ENCODE measurements around the gene CUBN. TPM values are rescaled to one million over a fixed set of nuclear protein-coding genes. Genes with fewer than 3 reads are reported as not detected.

CUBN gene
- total RNA-seq, 3 donors from 2014 or later (not counting 1 experiment from before 2014, with no cell fraction given): 4.7 to 5.6 (median 5.1) TPM

DNA sequence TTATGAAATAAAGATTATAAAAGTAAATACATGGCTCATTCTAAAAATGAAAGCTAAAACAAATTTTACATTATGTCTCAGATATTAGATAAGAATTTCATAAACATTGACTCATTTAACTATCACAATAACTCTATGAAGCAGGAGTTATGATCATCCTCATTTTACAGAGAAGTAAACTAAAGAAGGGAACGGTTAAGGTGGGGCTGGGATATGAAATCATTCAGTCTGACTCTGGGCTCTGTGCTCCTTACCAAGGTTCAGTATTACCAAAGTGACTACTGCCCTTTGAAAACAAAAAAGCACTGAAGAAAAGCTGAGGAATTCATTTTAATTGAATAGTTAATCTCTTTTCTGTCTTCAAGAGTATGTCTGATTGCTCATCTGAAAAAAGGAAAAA lies 22.1 kb upstream of the CUBN start:
- no peaks in the 10 kb centered on the region for H3K36me3 Mint-ChIP-seq
- no peaks in the 10 kb centered on the region for H3K27me3 Mint-ChIP-seq (ENCODE audit: low read depth in 2 of 2)
- TF ChIP-seq, protein P1, sequence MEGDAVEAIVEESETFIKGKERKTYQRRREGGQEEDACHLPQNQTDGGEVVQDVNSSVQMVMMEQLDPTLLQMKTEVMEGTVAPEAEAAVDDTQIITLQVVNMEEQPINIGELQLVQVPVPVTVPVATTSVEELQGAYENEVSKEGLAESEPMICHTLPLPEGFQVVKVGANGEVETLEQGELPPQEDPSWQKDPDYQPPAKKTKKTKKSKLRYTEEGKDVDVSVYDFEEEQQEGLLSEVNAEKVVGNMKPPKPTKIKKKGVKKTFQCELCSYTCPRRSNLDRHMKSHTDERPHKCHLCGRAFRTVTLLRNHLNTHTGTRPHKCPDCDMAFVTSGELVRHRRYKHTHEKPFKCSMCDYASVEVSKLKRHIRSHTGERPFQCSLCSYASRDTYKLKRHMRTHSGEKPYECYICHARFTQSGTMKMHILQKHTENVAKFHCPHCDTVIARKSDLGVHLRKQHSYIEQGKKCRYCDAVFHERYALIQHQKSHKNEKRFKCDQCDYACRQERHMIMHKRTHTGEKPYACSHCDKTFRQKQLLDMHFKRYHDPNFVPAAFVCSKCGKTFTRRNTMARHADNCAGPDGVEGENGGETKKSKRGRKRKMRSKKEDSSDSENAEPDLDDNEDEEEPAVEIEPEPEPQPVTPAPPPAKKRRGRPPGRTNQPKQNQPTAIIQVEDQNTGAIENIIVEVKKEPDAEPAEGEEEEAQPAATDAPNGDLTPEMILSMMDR (IDR thresholded peaks at IDR 0.05): no peak
- Histone ChIP-seq H3K36me3 (ENCODE audit: control insufficient read depth, insufficient read depth, low read length) (peaks cover 2% of the 10 kb centered on the region), H3K9me3 (ENCODE audit: control insufficient read depth, insufficient read depth, low read length) (no peaks in the 10 kb centered on the region), H3K4me1 (ENCODE audit: control insufficient read depth, insufficient read depth, low read length) (no peaks in the 10 kb centered on the region), H3K4me3 (ENCODE audit: low read length) (no peak overlapping the region), H3K27me3 (ENCODE audit: control insufficient read depth, insufficient read depth, low read length) (no peaks in the 10 kb centered on the region), H3K27ac (ENCODE audit: low read length) (no peak overlapping the region)
- H3K27ac Mint-ChIP-seq: no peak overlapping the region
- no peaks in the 10 kb centered on the region for H3K9me3 Mint-ChIP-seq
- intact Hi-C loops (cut with micrococcal nuclease): no loop called here
- WGBS (ENCODE audit: insufficient coverage): 100% methylated on average over 1 of the region's 1 CpG
- H3K4me1 Mint-ChIP-seq: no peaks in the 10 kb centered on the region
- DNase-seq: no peak
- no peak for ATAC-seq
- no peak overlapping the region for H3K4me3 Mint-ChIP-seq

DNA sequence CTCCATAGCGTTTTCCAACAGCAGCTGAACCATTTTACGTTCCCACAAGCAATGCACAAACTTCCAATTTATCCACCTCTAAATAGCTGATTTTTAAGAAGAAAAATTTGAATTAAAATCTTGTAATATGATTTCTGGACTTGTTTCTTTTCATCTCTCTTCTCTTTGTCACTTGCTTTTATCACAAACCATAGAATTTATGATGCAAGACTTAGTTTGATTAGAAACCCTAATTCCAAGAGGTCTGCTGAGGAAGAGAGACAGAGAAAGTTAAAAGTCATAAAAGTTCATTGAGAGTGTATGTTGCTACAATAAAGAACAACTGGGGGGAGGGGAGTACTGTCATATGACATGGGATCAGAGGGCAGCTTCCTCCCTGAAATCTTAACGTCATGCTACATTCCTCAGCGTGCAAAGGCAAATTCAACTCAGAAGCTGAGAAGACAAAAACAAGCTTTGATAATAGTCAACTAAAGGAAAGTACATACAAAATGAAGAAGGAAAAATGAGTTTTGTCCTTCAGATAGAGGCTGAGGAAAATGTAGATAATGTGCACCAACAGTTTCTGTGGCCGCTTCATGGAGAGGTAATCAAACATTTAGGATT lies 18.4 kb upstream of the CUBN start:
- Histone ChIP-seq H3K36me3 (ENCODE audit: control insufficient read depth, insufficient read depth, low read length) (no peaks in the 10 kb centered on the region), H3K27me3 (ENCODE audit: control insufficient read depth, insufficient read depth, low read length) (no peaks in the 10 kb centered on the region), H3K9me3 (ENCODE audit: control insufficient read depth, insufficient read depth, low read length) (no peaks in the 10 kb centered on the region), H3K4me3 (ENCODE audit: low read length) (no peak overlapping the region), H3K27ac (ENCODE audit: low read length) (no peak overlapping the region), H3K4me1 (ENCODE audit: control insufficient read depth, insufficient read depth, low read length) (no peaks in the 10 kb centered on the region)
- TF ChIP-seq, protein P1 (IDR thresholded peaks at IDR 0.05): no peak
- no peak overlapping the region for H3K27ac Mint-ChIP-seq
- no peak for ATAC-seq
- no peaks in the 10 kb centered on the region for H3K9me3 Mint-ChIP-seq
- DNase-seq: no peak
- intact Hi-C loops (cut with micrococcal nuclease): no loop called here
- WGBS (ENCODE audit: insufficient coverage): 100% methylated on average over 2 of the region's 5 CpGs
- peaks cover 6% of the 10 kb centered on the region for H3K36me3 Mint-ChIP-seq
- no peaks in the 10 kb centered on the region for H3K4me1 Mint-ChIP-seq
- no peak overlapping the region for H3K4me3 Mint-ChIP-seq
- no peaks in the 10 kb centered on the region for H3K27me3 Mint-ChIP-seq (ENCODE audit: low read depth in 2 of 2)

DNA sequence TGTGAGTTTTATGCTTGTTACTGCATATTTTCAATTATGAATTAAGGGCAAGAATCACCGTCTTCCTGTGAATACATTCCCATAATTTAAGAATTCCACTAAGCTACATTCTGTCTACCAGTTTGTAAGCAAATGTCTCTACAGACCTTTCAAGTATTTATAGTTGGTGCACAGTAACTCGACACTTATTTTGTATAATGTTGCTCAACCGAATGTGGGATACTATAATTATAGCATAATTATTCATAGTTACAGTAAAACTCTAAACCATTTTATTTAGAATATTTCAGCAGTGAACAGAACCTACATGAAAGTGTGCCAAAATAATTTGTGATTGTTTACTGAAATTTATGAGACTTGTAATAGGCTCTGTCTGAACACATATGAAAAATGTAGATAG lies 17.3 kb upstream of the CUBN start:
- no CpG with 5 or more reads among the region's 3 CpGs for WGBS (ENCODE audit: insufficient coverage)
- Histone ChIP-seq H3K4me3 (ENCODE audit: low read length) (no peak overlapping the region), H3K27ac (ENCODE audit: low read length) (no peak overlapping the region), H3K27me3 (ENCODE audit: control insufficient read depth, insufficient read depth, low read length) (no peaks in the 10 kb centered on the region), H3K4me1 (ENCODE audit: control insufficient read depth, insufficient read depth, low read length) (no peaks in the 10 kb centered on the region), H3K36me3 (ENCODE audit: control insufficient read depth, insufficient read depth, low read length) (no peaks in the 10 kb centered on the region), H3K9me3 (ENCODE audit: control insufficient read depth, insufficient read depth, low read length) (no peaks in the 10 kb centered on the region)
- H3K27me3 Mint-ChIP-seq (ENCODE audit: low read depth in 2 of 2): no peaks in the 10 kb centered on the region
- ATAC-seq: no peak
- intact Hi-C loops (cut with micrococcal nuclease): no loop called here
- no peak for DNase-seq
- no peak overlapping the region for H3K27ac Mint-ChIP-seq
- H3K36me3 Mint-ChIP-seq: peaks cover 6% of the 10 kb centered on the region
- H3K9me3 Mint-ChIP-seq: no peaks in the 10 kb centered on the region
- TF ChIP-seq, protein P1 (IDR thresholded peaks at IDR 0.05): no peak
- H3K4me1 Mint-ChIP-seq: no peaks in the 10 kb centered on the region
- H3K4me3 Mint-ChIP-seq: no peak overlapping the region

DNA sequence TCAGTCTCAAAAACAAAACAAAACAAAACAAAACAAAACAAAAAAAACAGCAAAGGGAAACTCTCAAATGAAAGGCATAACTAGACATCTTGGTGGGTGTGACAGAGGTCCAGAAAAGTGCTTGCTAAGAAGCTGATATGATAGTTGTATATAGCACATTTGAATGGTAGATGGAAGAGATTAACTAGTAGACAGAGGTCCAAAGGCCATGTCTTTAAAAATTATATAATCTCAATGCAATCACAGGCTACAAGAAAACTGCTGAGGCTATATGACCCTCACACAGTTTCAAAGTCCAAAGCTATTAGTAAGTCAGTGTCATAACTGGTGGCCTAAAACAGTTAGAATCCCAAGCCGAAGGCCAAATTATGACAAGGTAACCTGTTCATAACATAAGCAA lies 15.6 kb upstream of the CUBN start:
- H3K4me3 ChIP-seq (ENCODE audit: low read length): no peak overlapping the region
- Mint-ChIP-seq H3K9me3 (no peaks in the 10 kb centered on the region), H3K27ac (no peak overlapping the region), H3K4me1 (no peaks in the 10 kb centered on the region), H3K27me3 (ENCODE audit: low read depth in 2 of 2) (peaks cover 0 to 2% of the 10 kb centered on the region in 2 donors), H3K36me3 (peaks cover 12% of the 10 kb centered on the region), H3K4me3 (no peak overlapping the region)
- TF ChIP-seq, protein P1 (IDR thresholded peaks at IDR 0.05): no peak
- WGBS (ENCODE audit: insufficient coverage): no CpG with 5 or more reads among the region's 1 CpG
- H3K36me3 ChIP-seq (ENCODE audit: control insufficient read depth, insufficient read depth, low read length): no peaks in the 10 kb centered on the region
- no peaks in the 10 kb centered on the region for H3K9me3 ChIP-seq (ENCODE audit: control insufficient read depth, insufficient read depth, low read length)
- intact Hi-C loops (cut with micrococcal nuclease): no loop called here
- ATAC-seq (no peak), DNase-seq (no peak)
- no peaks in the 10 kb centered on the region for H3K4me1 ChIP-seq (ENCODE audit: control insufficient read depth, insufficient read depth, low read length)
- H3K27ac ChIP-seq (ENCODE audit: low read length): no peak overlapping the region
- H3K27me3 ChIP-seq (ENCODE audit: control insufficient read depth, insufficient read depth, low read length): no peaks in the 10 kb centered on the region

Data from natural killer cell (primary cell).